Ammon's horn (tissue), 1 donor: ENCODE results near the gene RAB25.

Source experiments
- DNase-seq: peaks from one replicate; pipeline ENCODE4 v3.0.0-alpha.2; 2016; ENCODE audit warnings: low spot score

Gene RAB25

DNA sequence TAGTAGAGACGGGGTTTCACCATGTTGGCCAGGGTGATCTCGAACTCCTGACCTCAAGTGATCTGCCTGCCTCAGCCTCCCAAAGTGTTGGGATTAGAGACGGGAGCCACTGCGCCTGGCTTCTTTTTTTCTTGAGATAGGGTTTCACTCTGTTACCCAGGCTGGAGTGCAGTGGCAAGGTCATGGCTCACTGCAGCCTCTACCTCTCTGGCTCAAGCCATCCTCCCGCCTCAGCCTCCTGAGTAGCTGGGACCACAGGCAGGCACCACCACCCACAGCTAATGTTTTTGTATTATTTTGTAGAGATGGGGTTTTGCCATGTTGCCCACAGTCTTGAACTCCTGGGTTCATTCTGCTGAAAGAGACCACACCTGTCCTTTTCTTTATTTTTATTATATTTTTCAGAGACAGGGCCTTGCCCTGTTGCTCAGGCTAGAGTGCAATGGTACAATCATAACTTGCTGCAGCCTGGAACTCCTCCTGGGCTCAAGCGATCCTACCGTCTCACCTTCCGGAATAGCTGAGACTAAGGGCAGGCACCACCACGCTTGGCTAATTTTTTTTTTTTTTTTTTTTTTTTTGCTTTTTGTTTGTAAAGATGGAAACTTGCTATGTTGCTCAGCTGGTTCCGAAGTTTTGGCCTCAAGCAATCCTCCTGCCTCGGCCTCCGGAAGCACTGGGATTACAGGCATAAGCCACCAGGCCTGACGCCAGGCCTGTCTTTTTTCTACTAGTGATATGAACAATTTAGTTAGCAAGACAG is 56.6 kb downstream of the RAB25 start:
- no peak for DNase-seq

GRCh38 chr1:156118177-156118868 is 57.4 kb downstream of the RAB25 start:
- no peak for DNase-seq

GRCh38 chr1:156119503-156120209 is 58.7 kb downstream of the RAB25 start:
- DNase-seq: peak; percentile 69
